ENCODE measurements around the gene ALCAM. TPM values are rescaled to one million over a fixed set of nuclear protein-coding genes. Genes with fewer than 3 reads are reported as not detected.

The ALCAM gene
- total RNA-seq, 1 experiment from 2014 or later, result 119 TPM

DNA sequence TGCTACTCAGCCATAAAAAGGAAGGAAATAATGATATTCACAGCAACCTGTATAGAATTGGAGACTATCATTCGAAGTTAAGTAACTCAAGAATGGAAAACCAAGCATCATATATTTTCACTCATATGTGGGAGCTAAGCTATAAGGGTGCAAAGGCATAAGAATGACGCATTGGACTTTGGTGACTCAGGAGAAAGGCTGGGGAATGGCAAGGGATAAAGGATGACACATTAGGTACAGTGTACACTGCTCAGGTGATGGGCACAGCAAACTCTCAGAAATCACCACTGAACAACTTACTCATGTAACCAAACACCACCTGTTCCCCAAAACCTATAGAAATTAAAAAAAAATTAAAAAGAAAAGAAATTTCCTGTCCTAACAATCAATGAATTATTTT, 42.7 kb downstream of the ALCAM start:
- Histone ChIP-seq H3K4me3 (no peak overlapping the region), H3K27me3 (replicated peaks) (no peaks in the 10 kb centered on the region), H3K36me3 (0 out of 2 replicates have a peak, but pooled peaks cover 5% of the 10 kb centered on the region), H3K4me1 (replicated peaks) (no peaks in the 10 kb centered on the region), H3K9me3 (replicated peaks) (no peaks in the 10 kb centered on the region), H3K27ac (no peak overlapping the region)
- no peak for DNase-seq (ENCODE audit: low read depth in 1 of 2, low spot score in 2 of 2)

GRCh38 chr3:105413343-105413887, 46.7 kb downstream of the ALCAM start:
- no peak overlapping the region for H3K27ac ChIP-seq
- no peaks in the 10 kb centered on the region for H3K36me3 ChIP-seq
- H3K9me3 ChIP-seq (replicated peaks), result no peaks in the 10 kb centered on the region
- no peaks in the 10 kb centered on the region for H3K27me3 ChIP-seq (replicated peaks)
- H3K4me3 ChIP-seq, result no peak overlapping the region
- no peaks in the 10 kb centered on the region; the same call in 1 of the 2 replicates for H3K4me1 ChIP-seq (replicated peaks)
- no peak for DNase-seq (ENCODE audit: low read depth in 1 of 2, low spot score in 2 of 2)

- no peaks in the 10 kb centered on the region for H3K9me3 ChIP-seq (replicated peaks)
- DNase-seq (ENCODE audit: low read depth in 1 of 2, low spot score in 2 of 2), result no peak
- H3K4me3 ChIP-seq, result no peak overlapping the region
- no peak overlapping the region for H3K27ac ChIP-seq
- H3K27me3 ChIP-seq (replicated peaks), result no peaks in the 10 kb centered on the region
- no peaks in the 10 kb centered on the region for H3K36me3 ChIP-seq
- H3K4me1 ChIP-seq (replicated peaks), result no peaks in the 10 kb centered on the region; the same call in 1 of the 2 replicates
Measured at GRCh38 chr3:105414841-105415240, 48.1 kb downstream of the ALCAM start.

- no peaks in the 10 kb centered on the region for H3K36me3 ChIP-seq
- DNase-seq (ENCODE audit: low read depth in 1 of 2, low spot score in 2 of 2), result no peak
- no peaks in the 10 kb centered on the region; the same call in 1 of the 2 replicates for H3K4me1 ChIP-seq (replicated peaks)
- H3K27ac ChIP-seq, result no peak overlapping the region
- H3K4me3 ChIP-seq, result no peak overlapping the region
- H3K9me3 ChIP-seq (replicated peaks), result no peaks in the 10 kb centered on the region
- H3K27me3 ChIP-seq (replicated peaks), result no peaks in the 10 kb centered on the region
Measured at GRCh38 chr3:105415951-105416350, 49.2 kb downstream of the ALCAM start.

DNA sequence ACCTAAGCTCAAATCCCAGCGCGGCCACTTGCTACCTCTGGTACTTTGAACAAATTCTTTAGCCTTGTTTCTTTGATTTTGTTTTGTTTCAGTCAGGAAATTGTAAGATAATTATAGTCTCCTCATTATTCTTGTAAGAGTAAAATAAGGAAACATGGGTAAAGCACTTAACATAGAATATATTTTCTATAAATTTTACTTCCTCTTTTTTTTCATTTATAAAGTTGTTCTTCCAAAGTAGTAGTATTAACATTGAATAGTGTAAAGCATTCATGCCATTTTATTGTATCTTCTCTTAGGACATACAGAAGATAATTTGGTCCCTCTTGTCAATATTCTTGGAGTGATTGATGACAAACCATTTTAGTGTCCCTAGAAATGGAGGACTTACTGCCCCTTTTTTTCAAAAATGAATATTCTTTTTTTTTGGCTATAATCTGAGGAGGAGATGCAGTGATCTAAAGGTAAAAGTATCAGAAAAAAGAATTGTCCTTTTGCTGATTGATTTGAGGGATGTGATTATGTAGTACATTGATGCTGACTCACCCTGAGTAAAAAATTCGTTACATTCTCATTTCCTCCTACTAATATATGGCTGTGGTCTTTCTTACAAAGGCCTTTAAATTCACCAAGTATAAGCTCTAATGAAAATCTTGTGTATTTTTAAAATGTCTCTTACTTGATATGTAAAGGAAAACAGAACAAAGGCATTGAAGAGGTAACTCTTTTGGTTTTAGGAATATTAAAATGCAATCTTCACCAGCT, 51.0 kb downstream of the ALCAM start:
- Histone ChIP-seq H3K36me3 (no peaks in the 10 kb centered on the region), H3K4me1 (replicated peaks) (no peaks in the 10 kb centered on the region; the same call in 1 of the 2 replicates), H3K4me3 (no peak overlapping the region), H3K9me3 (replicated peaks) (no peaks in the 10 kb centered on the region), H3K27ac (no peak overlapping the region), H3K27me3 (replicated peaks) (no peaks in the 10 kb centered on the region)
- DNase-seq (ENCODE audit: low read depth in 1 of 2, low spot score in 2 of 2), result no peak

GRCh38 chr3:105422645-105423044, 55.9 kb downstream of the ALCAM start:
- no peaks in the 10 kb centered on the region for H3K27me3 ChIP-seq (replicated peaks)
- H3K4me3 ChIP-seq, result no peak overlapping the region
- H3K36me3 ChIP-seq, result no peaks in the 10 kb centered on the region
- H3K9me3 ChIP-seq (replicated peaks), result no peaks in the 10 kb centered on the region
- H3K4me1 ChIP-seq (replicated peaks), result no peaks in the 10 kb centered on the region; the same call in 1 of the 2 replicates
- H3K27ac ChIP-seq, result no peak overlapping the region
- no peak for DNase-seq (ENCODE audit: low read depth in 1 of 2, low spot score in 2 of 2)

GRCh38 chr3:105423397-105423796, 56.7 kb downstream of the ALCAM start:
- Histone ChIP-seq H3K36me3 (no peaks in the 10 kb centered on the region), H3K4me3 (no peak overlapping the region), H3K27me3 (replicated peaks) (no peaks in the 10 kb centered on the region), H3K9me3 (replicated peaks) (no peaks in the 10 kb centered on the region), H3K4me1 (replicated peaks) (no peaks in the 10 kb centered on the region), H3K27ac (no peak overlapping the region)
- DNase-seq (ENCODE audit: low read depth in 1 of 2, low spot score in 2 of 2), result no peak

GRCh38 chr3:105424412-105425152, 57.9 kb downstream of the ALCAM start:
- DNase-seq (ENCODE audit: low read depth in 1 of 2, low spot score in 2 of 2), result no peak
- H3K27ac ChIP-seq, result no peak overlapping the region
- no peaks in the 10 kb centered on the region for H3K9me3 ChIP-seq (replicated peaks)
- no peak overlapping the region for H3K4me3 ChIP-seq
- no peaks in the 10 kb centered on the region for H3K36me3 ChIP-seq
- H3K4me1 ChIP-seq (replicated peaks), result no peaks in the 10 kb centered on the region
- H3K27me3 ChIP-seq (replicated peaks), result no peaks in the 10 kb centered on the region

DNA sequence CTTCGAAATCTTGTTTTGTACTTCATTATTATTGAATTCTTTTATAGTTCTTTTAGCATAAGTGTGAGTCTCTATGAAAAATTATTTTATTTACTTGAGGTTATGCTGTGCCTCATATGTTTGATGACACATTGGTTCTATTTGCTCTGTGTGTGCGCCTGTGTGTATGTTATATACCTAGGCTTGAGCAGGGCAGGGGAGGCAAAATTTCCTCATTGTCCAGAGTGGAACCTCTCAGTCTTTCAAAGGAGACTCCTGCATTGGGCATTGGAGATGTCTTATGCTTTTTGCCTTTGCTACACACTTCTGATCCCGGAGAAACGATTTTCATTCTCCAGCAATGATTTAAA, 58.4 kb downstream of the ALCAM start:
- Histone ChIP-seq H3K36me3 (no peaks in the 10 kb centered on the region), H3K27me3 (replicated peaks) (no peaks in the 10 kb centered on the region), H3K27ac (no peak overlapping the region), H3K4me3 (no peak overlapping the region), H3K4me1 (replicated peaks) (no peaks in the 10 kb centered on the region), H3K9me3 (replicated peaks) (no peaks in the 10 kb centered on the region)
- DNase-seq (ENCODE audit: low read depth in 1 of 2, low spot score in 2 of 2), result no peak

DNA sequence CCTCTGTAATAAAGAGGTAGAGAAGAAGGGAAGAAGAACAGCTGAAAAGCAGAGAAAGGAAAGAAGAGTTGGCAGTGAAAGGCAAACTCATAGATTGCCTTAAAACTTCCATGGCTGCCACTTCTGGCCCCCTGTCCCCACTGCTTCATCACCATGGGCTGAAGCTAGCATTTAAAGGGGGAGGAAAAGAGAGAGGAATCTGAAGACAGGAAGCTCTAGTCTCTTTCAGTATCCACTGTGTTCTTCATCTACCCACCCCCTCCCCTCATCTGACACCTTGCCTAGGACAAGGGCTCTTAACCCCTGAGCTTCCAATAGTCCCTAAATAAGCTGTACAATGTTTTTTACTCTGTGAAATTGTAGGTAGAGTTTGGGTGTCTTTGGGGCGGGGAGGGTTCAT, 60.6 kb downstream of the ALCAM start:
- Histone ChIP-seq H3K36me3 (peaks cover 3% of the 10 kb centered on the region; the same call in 1 of the 2 replicates), H3K9me3 (replicated peaks) (no peaks in the 10 kb centered on the region), H3K27me3 (replicated peaks) (no peaks in the 10 kb centered on the region), H3K4me3 (no peak overlapping the region), H3K27ac (no peak overlapping the region), H3K4me1 (replicated peaks) (no peaks in the 10 kb centered on the region)
- no peak for DNase-seq (ENCODE audit: low read depth in 1 of 2, low spot score in 2 of 2)

DNA sequence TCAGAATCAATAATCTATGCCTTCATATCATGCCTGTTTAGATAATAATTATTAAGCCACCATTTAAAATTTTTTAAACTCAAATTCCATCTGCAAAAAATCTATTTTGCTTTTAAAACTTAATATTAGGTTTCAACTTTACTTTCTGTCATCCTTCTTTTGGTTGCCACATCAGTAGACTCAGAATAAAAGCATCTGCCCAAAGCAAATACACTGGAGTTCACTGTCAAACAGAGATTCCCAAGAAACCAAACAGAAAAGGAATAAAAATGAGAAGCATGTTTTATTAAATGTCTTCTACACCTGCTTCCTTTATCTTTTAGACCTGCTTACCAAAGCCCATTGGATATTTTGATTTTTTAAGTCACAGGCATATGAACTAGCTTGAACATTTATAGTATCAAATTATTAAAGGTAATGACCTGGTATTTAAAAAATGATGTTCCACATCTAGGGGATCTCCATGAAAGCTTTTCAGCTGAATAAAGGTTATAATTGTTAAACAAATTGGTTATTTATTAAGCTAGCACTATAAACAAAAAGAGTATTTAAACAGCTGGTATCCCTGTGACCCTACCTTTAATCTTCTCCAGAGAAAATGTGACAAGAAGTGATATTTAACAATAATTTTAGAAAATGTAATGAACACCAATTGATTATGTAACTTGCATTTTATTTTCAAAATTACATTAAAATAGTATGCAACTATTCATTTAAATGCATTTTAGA, 62.5 kb downstream of the ALCAM start:
- no peak for DNase-seq (ENCODE audit: low read depth in 1 of 2, low spot score in 2 of 2)
- Histone ChIP-seq H3K9me3 (replicated peaks) (no peaks in the 10 kb centered on the region), H3K4me3 (no peak overlapping the region), H3K27ac (no peak overlapping the region), H3K27me3 (replicated peaks) (no peaks in the 10 kb centered on the region), H3K36me3 (peaks cover 3% of the 10 kb centered on the region; the same call in 1 of the 2 replicates), H3K4me1 (replicated peaks) (no peaks in the 10 kb centered on the region)

- no peaks in the 10 kb centered on the region for H3K4me1 ChIP-seq (replicated peaks)
- H3K9me3 ChIP-seq (replicated peaks), result no peaks in the 10 kb centered on the region
- no peaks in the 10 kb centered on the region for H3K27me3 ChIP-seq (replicated peaks)
- no peak overlapping the region for H3K27ac ChIP-seq
- no peak for DNase-seq (ENCODE audit: low read depth in 1 of 2, low spot score in 2 of 2)
- no peak overlapping the region for H3K4me3 ChIP-seq
- peaks cover 3% of the 10 kb centered on the region; the same call in 1 of the 2 replicates for H3K36me3 ChIP-seq
Measured at GRCh38 chr3:105430455-105430854, 63.7 kb downstream of the ALCAM start.

- Histone ChIP-seq H3K9me3 (replicated peaks) (no peaks in the 10 kb centered on the region), H3K27ac (no peak overlapping the region), H3K4me3 (no peak overlapping the region), H3K27me3 (replicated peaks) (no peaks in the 10 kb centered on the region), H3K4me1 (replicated peaks) (no peaks in the 10 kb centered on the region), H3K36me3 (peaks cover 3% of the 10 kb centered on the region; the same call in 1 of the 2 replicates)
- no peak for DNase-seq (ENCODE audit: low read depth in 1 of 2, low spot score in 2 of 2)
Measured at GRCh38 chr3:105431200-105431599, 64.5 kb downstream of the ALCAM start.

Measured in SJSA1 (cell line).